Neuronal stem cell (in vitro differentiated cells): Measurements from ENCODE around the gene SAA4.

Source experiments
- DNase-seq: peaks from one replicate; pipeline ENCODE4 v3.0.0-alpha.2; 2013; ENCODE audit warnings: low spot score
- H2AFZ ChIP-seq: one replicate; pipeline ENCODE4 v1.6.1; 2013; ENCODE audit warnings: mild to moderate bottlenecking, low read length, inconsistent platforms
- H2AK5ac ChIP-seq: 2 replicates; pipeline ENCODE4 v1.6.1; 2013; ENCODE audit warnings: low read depth, mild to moderate bottlenecking, inconsistent platforms, low read length, moderate library complexity, mixed read lengths
- H2BK120ac ChIP-seq: 2 replicates; pipeline ENCODE4 v1.6.1; 2013; ENCODE audit warnings: low read depth, mild to moderate bottlenecking, inconsistent platforms, low read length, moderate library complexity, mixed read lengths
- H2BK12ac ChIP-seq: one replicate; pipeline ENCODE4 v1.6.1; 2013; ENCODE audit warnings: low read length, inconsistent platforms
- H2BK15ac ChIP-seq: 2 replicates; pipeline ENCODE4 v1.6.1; 2013; ENCODE audit warnings: mild to moderate bottlenecking, low read length, inconsistent platforms, mixed read lengths
- H2BK5ac ChIP-seq: one replicate; pipeline ENCODE4 v1.6.1; 2013; ENCODE audit warnings: inconsistent platforms, mild to moderate bottlenecking, low read length, moderate library complexity
- H3K14ac ChIP-seq: one replicate; pipeline ENCODE4 v1.6.1; 2013; ENCODE audit warnings: low read length, inconsistent platforms
- H3K18ac ChIP-seq: 2 replicates; pipeline ENCODE4 v1.6.1; 2013; ENCODE audit warnings: low read length, inconsistent platforms
- H3K23ac ChIP-seq: 2 replicates; pipeline ENCODE4 v1.6.1; 2013; ENCODE audit warnings: low read depth, mild to moderate bottlenecking, mixed read lengths, low read length, inconsistent platforms; ENCODE audit not compliant: poor library complexity
- H3K27ac ChIP-seq: replicated peaks from 3 replicates; pipeline ENCODE4 v1.5.1; 2013; ENCODE audit warnings: low read length, inconsistent platforms
- H3K27me3 ChIP-seq, 3 experiments: 2 replicates each; pipeline ENCODE4 v1.6.1; 2013; ENCODE audit warnings: low read length in 3 of 3, mild to moderate bottlenecking in 2 of 3, inconsistent platforms in 1 of 3, low read depth in 1 of 3, mixed read lengths in 1 of 3, moderate library complexity in 1 of 3; ENCODE audit not compliant: control insufficient read depth in 3 of 3, insufficient read depth in 3 of 3
- H3K36me3 ChIP-seq, 2 donors: replicated peaks in 1 of 2; 2 replicates each; pipeline ENCODE4 v1.6.1; 2013; ENCODE audit warnings: low read length in 2 of 2; ENCODE audit not compliant: control insufficient read depth in 2 of 2, insufficient read depth in 2 of 2
- H3K4ac ChIP-seq: 2 replicates; pipeline ENCODE4 v1.6.1; 2013; ENCODE audit warnings: inconsistent platforms, mild to moderate bottlenecking, low read length, moderate library complexity
- H3K4me1 ChIP-seq, 2 donors: 1 replicate in 1 of 2; 2 replicates in 1 of 2; pipeline ENCODE4 v1.6.1; 2013; ENCODE audit warnings: low read length in 2 of 2, low read depth in 1 of 2; ENCODE audit not compliant: control insufficient read depth in 2 of 2, insufficient read depth in 1 of 2
- H3K4me2 ChIP-seq: one replicate; pipeline ENCODE4 v1.6.1; 2013; ENCODE audit warnings: mild to moderate bottlenecking, low read length, inconsistent platforms; ENCODE audit not compliant: insufficient read depth, poor library complexity, severe bottlenecking
- H3K4me3 ChIP-seq, 2 donors: 2 replicates each; pipeline ENCODE4 v1.5.1; 2013; ENCODE audit warnings: low read length in 2 of 2, mild to moderate bottlenecking in 2 of 2, inconsistent platforms in 1 of 2, moderate library complexity in 1 of 2
- H3K79me1 ChIP-seq: one replicate; pipeline ENCODE4 v1.6.1; 2013; ENCODE audit warnings: low read depth, mild to moderate bottlenecking, inconsistent platforms, low read length, moderate library complexity
- H3K9ac ChIP-seq: one replicate; pipeline ENCODE4 v1.6.1; 2013; ENCODE audit warnings: mild to moderate bottlenecking, low read depth, low read length, inconsistent platforms; ENCODE audit not compliant: poor library complexity
- H3K9me3 ChIP-seq, 2 donors: replicated peaks in 1 of 2; 2 replicates each; pipeline versions ENCODE3 to v1.6.1; 2013; ENCODE audit warnings: low read length in 2 of 2, mild to moderate bottlenecking in 2 of 2, inconsistent platforms in 1 of 2, low read depth in 1 of 2, mixed read lengths in 1 of 2, moderate library complexity in 1 of 2; ENCODE audit not compliant: control insufficient read depth in 2 of 2, insufficient read depth in 1 of 2
- H4K8ac ChIP-seq: one replicate; pipeline ENCODE4 v1.6.1; 2013; ENCODE audit warnings: low read depth, mild to moderate bottlenecking, inconsistent platforms, low read length, moderate library complexity
- H4K91ac ChIP-seq: one replicate; pipeline ENCODE4 v1.6.1; 2013; ENCODE audit warnings: low read length, low read depth, mild to moderate bottlenecking, inconsistent platforms; ENCODE audit not compliant: poor library complexity
- WGBS, 2 donors: extraction: QIAGEN DNeasy Blood & Tissue Kit; methylation state at CpG; one replicate each; pipeline ENCODE4 v1.1.7; 2013; ENCODE audit warnings: missing lambda C conversion rate in 2 of 2, mixed read lengths in 1 of 2; ENCODE audit not compliant: insufficient read length in 2 of 2, insufficient replicate concordance in 1 of 2; ENCODE audit errors: extremely low coverage in 2 of 2; 5-methylcytosine and 5-hydroxymethylcytosine counted together

The SAA4 gene

DNA sequence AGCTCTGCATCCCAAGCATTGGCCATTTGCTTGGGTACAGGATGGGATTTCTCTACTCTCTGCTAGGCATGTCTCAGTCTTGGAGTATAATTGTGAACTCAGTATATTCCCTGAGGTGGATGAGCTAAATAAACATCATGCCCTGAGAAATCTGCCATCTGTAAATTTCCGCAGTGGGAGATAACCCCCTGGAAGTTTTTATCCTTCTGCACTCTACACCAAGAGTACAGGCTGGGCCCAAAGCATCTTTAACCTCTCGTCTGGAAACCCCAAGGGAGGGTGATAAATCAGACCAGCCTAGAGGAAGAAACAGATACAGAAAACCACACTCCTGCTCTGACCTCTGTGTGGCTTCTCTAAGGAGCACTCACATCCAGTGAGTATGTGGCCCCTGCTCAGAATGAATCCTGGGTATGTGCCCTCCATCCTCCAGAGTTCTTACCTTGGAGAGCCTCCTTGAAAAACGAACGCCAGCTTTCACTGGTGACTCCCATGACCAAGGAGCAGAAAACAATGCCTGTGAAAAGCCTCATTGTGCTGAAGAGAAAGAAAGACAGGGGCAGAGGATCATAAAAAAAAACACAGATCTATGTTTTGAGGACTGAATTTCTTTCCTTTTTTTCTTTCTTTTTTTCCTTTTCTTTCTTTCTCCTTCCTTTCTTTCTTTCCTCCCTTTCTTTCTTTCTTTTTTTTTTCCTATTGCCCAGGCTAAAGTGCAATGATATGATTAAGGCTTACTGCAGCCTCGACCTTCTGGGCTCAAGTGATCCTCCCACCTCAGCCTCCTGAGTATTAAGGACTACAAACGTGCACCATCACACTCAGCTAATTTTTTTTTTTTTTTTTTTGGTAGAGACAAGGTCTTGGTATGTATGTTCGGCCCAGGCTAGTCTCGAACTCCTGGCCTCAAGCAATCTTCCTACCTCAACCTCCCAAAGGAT lies 938 bp downstream of the SAA4 start:
- Histone ChIP-seq H3K4me2 (no peak overlapping the region), H2BK15ac (no peak overlapping the region), H2AFZ (no peak overlapping the region), H2BK5ac (no peak overlapping the region), H3K27ac (no peak overlapping the region), H3K4me3 (no peak overlapping the region), H2AK5ac (no peak overlapping the region), H3K23ac (no peak overlapping the region), H2BK12ac (no peak overlapping the region), H3K27me3 (peaks cover 0 to 18% (median 0%) of the 10 kb centered on the region in 3 experiments), H3K9ac (no peak overlapping the region), H3K4ac (no peak overlapping the region), H3K36me3 (no peaks in the 10 kb centered on the region), H3K4me1 (no peaks in the 10 kb centered on the region), H3K79me1 (no peaks in the 10 kb centered on the region), H4K8ac (no peak overlapping the region), H4K91ac (no peak overlapping the region), H3K18ac (no peak overlapping the region), H3K9me3 (no peaks in the 10 kb centered on the region), H3K14ac (no peak overlapping the region), H2BK120ac (no peak overlapping the region)
- no peak for DNase-seq
- no CpG with 5 or more reads among the region's 8 CpGs for WGBS, 2 donors

DNA sequence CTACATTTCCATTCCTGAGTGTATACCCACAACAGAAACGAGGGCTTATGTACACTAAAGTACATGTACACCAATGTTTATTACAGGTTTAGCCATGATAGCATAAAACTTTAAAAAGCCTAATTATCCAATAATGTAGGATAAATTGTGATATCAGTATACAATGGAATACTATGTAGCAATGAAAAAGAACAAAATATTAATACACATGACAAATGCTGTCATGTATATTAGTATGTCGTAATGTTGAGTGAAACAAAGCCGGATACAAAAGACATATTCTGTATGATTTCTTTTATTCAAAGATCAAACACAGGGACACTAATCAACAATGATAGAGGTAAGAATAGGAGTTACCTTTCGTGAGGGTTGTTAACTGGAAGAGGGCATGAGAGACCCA lies 2.7 kb downstream of the SAA4 start:
- Histone ChIP-seq H2AFZ (no peak overlapping the region), H2BK12ac (no peak overlapping the region), H3K9me3 (no peaks in the 10 kb centered on the region)

DNA sequence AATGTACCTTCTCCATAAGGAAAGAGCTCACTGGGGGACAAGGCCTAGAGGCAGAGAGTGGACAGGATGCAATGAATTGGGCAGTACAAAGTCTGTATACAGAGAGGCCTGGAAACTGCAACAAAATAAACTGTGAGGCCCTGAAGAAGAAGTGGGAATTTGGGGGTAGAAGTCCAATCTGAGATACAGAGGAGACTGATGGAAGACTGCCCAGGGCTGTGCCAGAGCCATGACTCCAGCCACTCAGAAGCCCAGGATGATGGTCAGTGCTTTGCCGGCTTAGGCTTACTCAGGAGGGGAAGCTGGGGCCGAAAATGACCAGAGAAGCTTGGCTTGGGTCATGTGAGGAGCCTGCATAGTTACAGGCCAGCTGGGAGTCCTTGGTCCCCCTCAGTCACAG lies 5.7 kb downstream of the SAA4 start:
- no peak overlapping the region for H3K4me2 ChIP-seq
- no peaks in the 10 kb centered on the region for H3K9me3 ChIP-seq
- no peak overlapping the region for H3K14ac ChIP-seq
- no peak overlapping the region for H3K4me3 ChIP-seq
- H3K4ac ChIP-seq, result no peak overlapping the region
- no peak overlapping the region for H2BK5ac ChIP-seq
- H3K79me1 ChIP-seq, result no peaks in the 10 kb centered on the region
- H3K9ac ChIP-seq, result no peak overlapping the region
- H4K8ac ChIP-seq, result no peak overlapping the region
- no peak overlapping the region for H2AK5ac ChIP-seq
- no CpG with 5 or more reads among the region's 2 CpGs for WGBS, 2 donors
- H3K23ac ChIP-seq, result no peak overlapping the region
- no peak overlapping the region for H3K27ac ChIP-seq
- H2BK15ac ChIP-seq, result no peak overlapping the region
- no peaks in the 10 kb centered on the region for H3K4me1 ChIP-seq
- DNase-seq, result no peak
- H3K36me3 ChIP-seq, result no peaks in the 10 kb centered on the region
- peaks cover 0 to 6% (median 0%) of the 10 kb centered on the region in 3 experiments for H3K27me3 ChIP-seq
- no peak overlapping the region for H2AFZ ChIP-seq
- H2BK12ac ChIP-seq, result no peak overlapping the region
- H4K91ac ChIP-seq, result no peak overlapping the region
- no peak overlapping the region for H3K18ac ChIP-seq
- no peak overlapping the region for H2BK120ac ChIP-seq

More for the DNA sequence above, 2.7 kb downstream of the SAA4 start:
- Histone ChIP-seq H3K4ac (no peak overlapping the region), H3K18ac (no peak overlapping the region), H2BK5ac (no peak overlapping the region), H3K14ac (no peak overlapping the region), H3K79me1 (no peaks in the 10 kb centered on the region), H3K27me3 (peaks cover 0 to 14% (median 0%) of the 10 kb centered on the region in 3 experiments), H4K8ac (no peak overlapping the region), H3K4me3 (no peak overlapping the region), H4K91ac (no peak overlapping the region), H3K4me1 (no peaks in the 10 kb centered on the region), H3K4me2 (no peak overlapping the region), H2BK15ac (no peak overlapping the region), H3K9ac (no peak overlapping the region), H3K36me3 (no peaks in the 10 kb centered on the region), H3K27ac (no peak overlapping the region), H2AK5ac (no peak overlapping the region), H3K23ac (no peak overlapping the region), H2BK120ac (no peak overlapping the region)
- WGBS, 2 donors, result no CpG with 5 or more reads among the region's 4 CpGs
- DNase-seq, result no peak

DNA sequence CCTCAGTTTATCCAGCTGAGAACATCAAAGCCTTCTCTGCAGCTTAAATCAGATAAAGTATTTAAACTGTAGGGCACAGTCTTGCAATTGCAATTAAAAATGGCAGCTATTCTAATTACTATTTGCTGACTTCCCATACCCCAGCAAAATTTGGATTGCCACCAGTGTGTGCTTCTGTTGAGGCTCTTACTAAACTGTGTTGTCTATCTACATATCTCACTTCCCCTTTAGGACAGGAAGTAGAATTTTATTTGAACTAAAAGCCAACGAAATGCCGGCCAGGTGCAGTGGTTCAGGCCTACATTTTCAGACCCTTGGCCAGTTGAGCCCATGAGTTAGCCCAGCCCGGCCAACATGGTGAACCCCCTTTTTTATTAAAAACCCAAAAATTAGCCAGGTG lies 7.1 kb downstream of the SAA4 start:
- H2BK120ac ChIP-seq, result no peak overlapping the region
- no peak overlapping the region for H3K4me3 ChIP-seq
- H3K14ac ChIP-seq, result no peak overlapping the region
- WGBS, 2 donors, result no CpG with 5 or more reads among the region's 3 CpGs
- no peak overlapping the region for H3K9ac ChIP-seq
- H3K36me3 ChIP-seq, result no peaks in the 10 kb centered on the region
- H3K23ac ChIP-seq, result no peak overlapping the region
- no peak overlapping the region for H2BK5ac ChIP-seq
- H3K27ac ChIP-seq, result no peak overlapping the region
- no peak for DNase-seq
- H2AK5ac ChIP-seq, result no peak overlapping the region
- no peak overlapping the region for H4K8ac ChIP-seq
- no peaks in the 10 kb centered on the region for H3K79me1 ChIP-seq
- no peak overlapping the region for H3K4ac ChIP-seq
- no peak overlapping the region for H3K18ac ChIP-seq
- no peak overlapping the region for H3K4me2 ChIP-seq
- no peak overlapping the region for H2BK12ac ChIP-seq
- peaks cover 0 to 2% (median 0%) of the 10 kb centered on the region in 3 experiments for H3K27me3 ChIP-seq
- no peak overlapping the region for H2AFZ ChIP-seq
- H3K4me1 ChIP-seq, result no peaks in the 10 kb centered on the region
- no peaks in the 10 kb centered on the region for H3K9me3 ChIP-seq
- no peak overlapping the region for H2BK15ac ChIP-seq
- no peak overlapping the region for H4K91ac ChIP-seq
